ENCODE measurements around the gene PARD3. TPM values are rescaled to one million over a fixed set of nuclear protein-coding genes. Genes with fewer than 3 reads are reported as not detected.

Gene PARD3
- total RNA-seq, 2 experiments from 2014 or later, result 0.53 to 0.71 TPM

GRCh38 chr10:34830217-34830822 is 15.2 kb upstream of the PARD3 start:
- ChIA-PET POLR2A (no interaction called here), CTCF (no interaction called here)
- Histone ChIP-seq H3K27me3 (ENCODE audit: control insufficient read depth in 1 of 2, insufficient read depth in 2 of 2, low read length in 2 of 2) (no peaks in the 10 kb centered on the region), H3K4me3 (ENCODE audit: low read length) (no peak overlapping the region), H3K27ac (ENCODE audit: low read depth in 1 of 2, low read length in 2 of 2) (no peak overlapping the region), H3K36me3 (ENCODE audit: insufficient read depth, low read length) (no peaks in the 10 kb centered on the region), H3K4me1 (ENCODE audit: insufficient read depth, low read length) (no peaks in the 10 kb centered on the region), H3K9me3 (ENCODE audit: control insufficient read depth in 1 of 2, insufficient read depth in 1 of 2, low read length in 2 of 2) (peaks cover 0 to 3% of the 10 kb centered on the region in 2 experiments)
- ATAC-seq (ENCODE audit: poor library complexity), result no peak
- H3K27ac Mint-ChIP-seq, result no peak overlapping the region
- no peak for TF ChIP-seq CTCF (IDR thresholded peaks at IDR 0.05)
- no peak overlapping the region for H3K4me3 Mint-ChIP-seq
- no peaks in the 10 kb centered on the region for H3K9me3 Mint-ChIP-seq
- H3K27me3 Mint-ChIP-seq, result peaks cover 6% of the 10 kb centered on the region
- DNase-seq, result no peak
- peaks cover 10% of the 10 kb centered on the region for H3K4me1 Mint-ChIP-seq (ENCODE audit: low read depth)
- H3K36me3 Mint-ChIP-seq (ENCODE audit: low read depth), result no peaks in the 10 kb centered on the region
- intact Hi-C loops (cut with DNase I, micrococcal nuclease), result no loop called here

DNA sequence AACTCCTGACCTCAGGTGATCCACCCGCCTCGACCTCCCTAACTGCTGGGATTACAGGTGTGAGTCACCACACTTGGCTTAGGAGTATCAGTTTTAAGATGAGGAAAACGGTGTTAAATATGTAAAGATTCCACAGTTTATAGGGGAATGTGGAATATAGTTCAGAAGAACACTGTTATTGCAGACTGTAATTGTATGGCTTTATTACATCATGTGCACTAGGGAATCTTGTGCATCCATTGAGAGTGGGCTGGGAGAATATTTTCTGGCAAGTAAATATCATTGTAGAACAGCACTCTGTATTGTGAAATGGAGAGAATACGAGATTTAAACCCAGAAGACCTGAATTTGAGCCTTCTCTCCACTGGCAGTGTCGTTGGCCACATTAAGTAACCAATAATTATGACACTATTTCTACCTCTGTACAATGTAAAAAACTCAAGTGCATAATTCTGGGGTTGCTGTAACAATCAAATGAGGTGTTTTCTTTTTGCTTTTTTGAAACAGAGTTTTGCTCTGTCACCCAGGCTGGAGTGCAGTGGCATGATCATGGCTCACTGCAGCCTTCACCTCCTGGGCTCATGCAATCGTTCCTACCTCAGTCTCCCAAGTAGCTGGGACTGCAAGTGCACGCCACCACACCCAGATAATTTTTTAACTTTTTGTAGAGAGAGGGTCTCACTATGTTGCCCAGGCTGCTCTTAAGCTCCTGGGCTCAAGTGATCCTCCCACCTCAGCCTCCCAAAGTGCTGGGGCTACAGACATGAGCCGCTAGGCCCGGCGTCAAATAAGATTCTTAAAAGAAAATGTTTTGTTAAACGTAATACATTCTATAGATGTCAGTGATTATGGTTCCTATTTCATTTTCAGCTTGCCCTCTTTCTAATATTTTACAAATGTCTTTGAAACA is 12.0 kb upstream of the PARD3 start:
- Mint-ChIP-seq H3K4me3 (no peak overlapping the region), H3K4me1 (ENCODE audit: low read depth) (peaks cover 10% of the 10 kb centered on the region), H3K27ac (no peak overlapping the region), H3K9me3 (no peaks in the 10 kb centered on the region), H3K36me3 (ENCODE audit: low read depth) (no peaks in the 10 kb centered on the region), H3K27me3 (peaks cover 10% of the 10 kb centered on the region)
- ChIA-PET POLR2A (no interaction called here), CTCF (no interaction called here)
- DNase-seq, result no peak
- Histone ChIP-seq H3K27me3 (ENCODE audit: control insufficient read depth in 1 of 2, insufficient read depth in 2 of 2, low read length in 2 of 2) (no peaks in the 10 kb centered on the region), H3K9me3 (ENCODE audit: control insufficient read depth in 1 of 2, insufficient read depth in 1 of 2, low read length in 2 of 2) (peaks cover 0 to 4% of the 10 kb centered on the region in 2 experiments), H3K4me3 (ENCODE audit: low read length) (no peak overlapping the region), H3K4me1 (ENCODE audit: insufficient read depth, low read length) (no peaks in the 10 kb centered on the region), H3K36me3 (ENCODE audit: insufficient read depth, low read length) (no peaks in the 10 kb centered on the region), H3K27ac (ENCODE audit: low read depth in 1 of 2, low read length in 2 of 2) (no peak overlapping the region)
- no peak for TF ChIP-seq CTCF (IDR thresholded peaks at IDR 0.05)
- no peak for ATAC-seq (ENCODE audit: poor library complexity)
- intact Hi-C loops (cut with DNase I, micrococcal nuclease), result no loop called here

GRCh38 chr10:34826221-34826620 is 11.1 kb upstream of the PARD3 start:
- Histone ChIP-seq H3K4me1 (ENCODE audit: insufficient read depth, low read length) (no peaks in the 10 kb centered on the region), H3K27me3 (ENCODE audit: control insufficient read depth in 1 of 2, insufficient read depth in 2 of 2, low read length in 2 of 2) (no peaks in the 10 kb centered on the region), H3K36me3 (ENCODE audit: insufficient read depth, low read length) (no peaks in the 10 kb centered on the region), H3K27ac (ENCODE audit: low read depth in 1 of 2, low read length in 2 of 2) (no peak overlapping the region), H3K4me3 (ENCODE audit: low read length) (no peak overlapping the region), H3K9me3 (ENCODE audit: control insufficient read depth in 1 of 2, insufficient read depth in 1 of 2, low read length in 2 of 2) (peaks cover 0 to 7% of the 10 kb centered on the region in 2 experiments)
- Mint-ChIP-seq H3K4me1 (ENCODE audit: low read depth) (peaks cover 10% of the 10 kb centered on the region), H3K27ac (no peak overlapping the region), H3K27me3 (peaks cover 10% of the 10 kb centered on the region), H3K9me3 (no peaks in the 10 kb centered on the region), H3K36me3 (ENCODE audit: low read depth) (no peaks in the 10 kb centered on the region), H3K4me3 (no peak overlapping the region)
- CTCF ChIA-PET, result no interaction called here
- POLR2A ChIA-PET, result no interaction called here
- intact Hi-C loops (cut with DNase I, micrococcal nuclease), result no loop called here
- no peak for TF ChIP-seq CTCF (IDR thresholded peaks at IDR 0.05)
- ATAC-seq (ENCODE audit: poor library complexity) (no peak), DNase-seq (no peak)
